ENCODE measurements around the gene MYH7.

The MYH7 gene

GRCh38 chr14:23447361-23448350 is 12.2 kb upstream of the MYH7 start:
- no peak for DNase-seq

- DNase-seq: no peak
Measured at GRCh38 chr14:23446291-23446851, 10.9 kb upstream of the MYH7 start.

GRCh38 chr14:23445773-23446172 is 10.3 kb upstream of the MYH7 start:
- DNase-seq: no peak

GRCh38 chr14:23444314-23444713 is 8.9 kb upstream of the MYH7 start:
- DNase-seq: no peak

- DNase-seq: no peak
Measured at GRCh38 chr14:23443881-23444280, 8.4 kb upstream of the MYH7 start.

- no peak for DNase-seq
Measured at GRCh38 chr14:23443411-23443812, 8.0 kb upstream of the MYH7 start.

GRCh38 chr14:23442721-23443356 is 7.4 kb upstream of the MYH7 start:
- no peak for DNase-seq

GRCh38 chr14:23441076-23441475 is 5.6 kb upstream of the MYH7 start:
- DNase-seq: no peak

GRCh38 chr14:23439107-23439835 is 3.8 kb upstream of the MYH7 start:
- DNase-seq: no peak

GRCh38 chr14:23438101-23438971 is 2.9 kb upstream of the MYH7 start:
- DNase-seq: no peak

- no peak for DNase-seq
Measured at GRCh38 chr14:23437133-23438100, 2.0 kb upstream of the MYH7 start.

- DNase-seq: no peak
Measured at GRCh38 chr14:23436327-23437132, 1.1 kb upstream of the MYH7 start.

- DNase-seq: no peak
Measured at GRCh38 chr14:23434488-23435222, 805 bp downstream of the MYH7 start.

- DNase-seq: no peak
Measured at GRCh38 chr14:23433457-23433856, 2.0 kb downstream of the MYH7 start.

GRCh38 chr14:23432946-23433345 is 2.5 kb downstream of the MYH7 start:
- no peak for DNase-seq

- DNase-seq: no peak
Measured at GRCh38 chr14:23432102-23432925, 3.1 kb downstream of the MYH7 start.

- no peak for DNase-seq
Measured at GRCh38 chr14:23431486-23431885, 4.0 kb downstream of the MYH7 start.

- DNase-seq: no peak
Measured at GRCh38 chr14:23430723-23431085, 4.8 kb downstream of the MYH7 start.

Measured in CD4-positive, alpha-beta T cell treated with Interferon alpha-2 for 1 hour (primary cell).